ENCODE results near the gene ZBTB7B.
A peak's percentile ranks its signal among the peaks of the same experiment; 100 is the strongest.

The ZBTB7B gene

DNA sequence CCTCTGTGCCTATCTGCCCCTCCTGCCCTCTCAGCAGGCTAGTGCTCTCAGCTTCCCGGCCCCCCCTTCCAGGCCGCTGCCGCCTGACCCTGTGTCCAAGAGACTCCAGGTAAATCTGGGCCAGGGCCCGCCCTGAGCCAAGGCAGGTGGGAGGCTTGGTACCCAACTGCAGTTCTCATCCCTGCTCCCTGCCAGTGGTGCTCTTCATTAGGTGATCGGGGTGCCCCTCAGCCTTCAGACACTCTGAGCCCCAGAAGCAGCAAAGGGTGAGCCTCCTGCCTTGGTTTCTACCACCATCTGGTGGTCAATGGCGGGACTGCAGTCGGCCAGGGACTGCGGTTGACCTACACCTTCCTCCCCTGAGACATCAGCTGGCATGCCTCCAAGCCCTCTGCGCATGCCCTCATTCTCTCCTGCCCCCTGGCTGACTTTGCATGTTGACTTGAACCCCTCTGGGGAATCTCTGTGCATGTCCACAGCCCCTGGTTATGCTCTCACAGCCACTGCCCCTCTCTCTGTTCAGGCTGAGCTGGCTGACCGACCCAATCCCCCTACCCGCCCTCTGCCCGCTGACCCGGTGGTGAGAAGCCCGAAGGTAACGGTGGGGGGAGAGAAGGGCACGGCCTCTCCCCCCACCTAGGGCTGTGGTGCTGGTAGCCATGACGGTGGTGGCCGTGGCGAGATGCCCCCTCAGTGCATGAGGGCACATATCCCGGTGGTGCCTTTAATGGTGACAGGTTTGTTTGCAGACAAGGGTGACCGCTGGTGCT is 59.0 kb downstream of the ZBTB7B start:
- DNase-seq (ENCODE audit: low spot score) = peak; percentile 85

DNA sequence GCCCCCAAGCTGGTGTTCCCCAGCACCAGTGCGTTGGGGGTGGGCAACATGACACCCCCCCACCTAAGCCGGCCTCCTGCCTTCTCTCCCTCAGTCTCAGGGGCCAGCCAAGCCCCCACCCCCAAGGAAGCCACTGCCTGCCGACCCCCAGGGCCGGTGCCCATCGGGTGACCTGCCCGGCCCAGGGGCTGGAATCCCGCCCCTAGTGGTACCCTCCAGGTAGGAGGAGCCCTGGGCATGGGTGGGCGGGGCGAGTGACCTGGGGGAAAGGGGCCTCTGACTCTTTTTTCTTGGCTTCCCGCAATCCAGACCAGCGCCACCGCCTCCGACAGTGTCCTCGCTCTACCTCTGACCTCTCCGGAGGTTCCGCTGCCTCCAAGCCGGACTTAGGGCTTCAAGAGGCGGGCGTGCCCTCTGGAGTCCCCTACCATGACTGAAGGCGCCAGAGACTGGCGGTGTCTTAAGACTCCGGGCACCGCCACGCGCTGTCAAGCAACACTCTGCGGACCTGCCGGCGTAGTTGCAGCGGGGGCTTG is 59.6 kb downstream of the ZBTB7B start:
- DNase-seq (ENCODE audit: low spot score) = no peak

DNA sequence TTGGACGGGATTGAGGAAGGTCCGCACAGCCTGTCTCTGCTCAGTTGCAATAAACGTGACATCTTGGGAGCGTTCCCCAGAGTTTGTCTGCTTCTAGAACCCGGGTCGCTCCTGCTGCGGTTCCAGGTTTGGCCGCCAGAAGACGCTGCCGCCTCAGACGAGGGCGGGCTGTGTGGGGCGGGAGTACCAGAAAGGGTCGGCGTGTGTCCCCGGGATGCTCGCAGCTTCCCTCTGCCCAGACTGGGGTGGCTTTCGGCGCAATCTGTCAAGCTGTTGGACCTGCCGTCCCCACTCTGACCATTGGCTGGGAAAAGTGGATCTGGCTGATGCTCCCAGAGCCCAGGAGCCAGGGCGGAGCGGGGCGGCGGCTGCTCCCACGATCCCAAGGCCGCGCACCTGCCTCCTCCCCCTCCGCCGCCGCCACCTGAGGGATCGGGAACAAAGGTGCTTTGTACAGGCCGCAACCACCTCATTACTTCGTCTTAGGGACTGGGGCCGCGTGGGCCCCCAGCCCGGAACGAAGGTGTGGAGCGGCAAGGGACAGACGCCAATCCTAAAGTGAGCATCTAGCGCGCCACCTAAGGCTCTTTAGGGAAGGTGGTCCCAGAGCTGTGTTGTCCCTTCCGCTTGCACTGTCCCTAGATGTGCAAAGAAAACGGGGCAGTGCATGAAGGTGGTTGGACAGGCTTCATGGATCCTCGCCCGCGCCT is 60.3 kb downstream of the ZBTB7B start:
- peak; percentile 77 for DNase-seq (ENCODE audit: low spot score)

DNA sequence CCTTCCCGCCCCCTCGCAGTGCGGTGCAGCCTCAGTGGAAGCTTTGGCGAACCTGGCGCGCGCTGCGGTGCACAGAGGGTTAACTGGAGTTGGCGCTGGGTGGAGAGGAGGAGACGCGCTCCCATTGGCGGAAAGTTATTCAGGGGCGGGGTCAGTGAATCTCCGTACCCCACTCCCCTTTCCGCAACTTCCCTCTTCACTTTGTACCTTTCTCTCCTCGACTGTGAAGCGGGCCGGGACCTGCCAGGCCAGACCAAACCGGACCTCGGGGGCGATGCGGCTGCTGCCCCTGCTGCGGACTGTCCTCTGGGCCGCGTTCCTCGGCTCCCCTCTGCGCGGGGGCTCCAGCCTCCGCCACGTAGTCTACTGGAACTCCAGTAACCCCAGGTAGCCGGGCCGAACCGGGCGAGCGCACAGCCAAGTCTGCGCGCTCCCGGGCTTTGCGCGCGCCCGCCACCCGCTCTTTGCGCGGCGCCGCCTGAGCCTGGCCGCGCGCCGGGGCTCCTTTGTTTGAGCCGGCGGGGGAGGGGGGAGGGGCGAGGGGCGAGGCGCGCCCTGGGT is 61.0 kb downstream of the ZBTB7B start, which contains the start of gene EFNA4:
EFNA4 (plus strand) TSS at position 191 of the 561 bp plus-strand sequence; CDS start at position 275, 84 bp downstream.
- peak; percentile 97 for DNase-seq (ENCODE audit: low spot score)

DNA sequence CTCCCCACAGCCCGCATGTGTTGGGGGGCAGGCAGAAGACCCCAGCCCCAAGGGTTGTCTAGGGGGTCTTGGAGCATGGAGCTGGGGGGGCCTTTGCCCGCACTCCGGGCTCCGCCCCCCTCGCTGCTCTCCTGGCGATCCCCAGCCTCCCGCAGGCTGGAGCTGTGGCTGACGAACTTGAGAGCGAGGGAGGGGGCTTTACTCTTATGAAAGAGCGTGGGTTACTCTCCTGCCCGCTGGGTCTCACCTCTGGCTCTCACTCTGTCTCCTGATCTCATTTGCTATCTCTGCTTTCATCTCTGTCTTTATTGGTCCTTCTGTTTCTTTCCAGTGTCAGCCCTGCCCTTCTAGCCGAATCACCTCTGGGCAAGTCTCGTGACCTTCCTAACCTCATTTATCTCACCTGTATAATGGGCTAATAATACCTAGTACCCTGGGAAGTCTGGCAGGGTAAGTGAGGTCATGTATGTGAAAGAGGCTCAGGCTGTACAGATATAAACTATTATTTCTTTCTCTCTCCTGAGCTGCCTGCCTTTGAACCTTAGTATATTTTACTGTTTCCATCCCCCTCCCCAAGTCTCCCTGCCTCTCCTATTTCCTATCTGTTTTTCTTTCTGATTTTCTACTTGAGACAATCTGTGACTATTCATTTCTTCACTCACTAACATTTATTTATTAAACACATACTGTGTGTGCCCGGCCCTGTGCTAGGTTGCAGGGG is 61.7 kb downstream of the ZBTB7B start:
- peak; percentile 57 for DNase-seq (ENCODE audit: low spot score)

DNA sequence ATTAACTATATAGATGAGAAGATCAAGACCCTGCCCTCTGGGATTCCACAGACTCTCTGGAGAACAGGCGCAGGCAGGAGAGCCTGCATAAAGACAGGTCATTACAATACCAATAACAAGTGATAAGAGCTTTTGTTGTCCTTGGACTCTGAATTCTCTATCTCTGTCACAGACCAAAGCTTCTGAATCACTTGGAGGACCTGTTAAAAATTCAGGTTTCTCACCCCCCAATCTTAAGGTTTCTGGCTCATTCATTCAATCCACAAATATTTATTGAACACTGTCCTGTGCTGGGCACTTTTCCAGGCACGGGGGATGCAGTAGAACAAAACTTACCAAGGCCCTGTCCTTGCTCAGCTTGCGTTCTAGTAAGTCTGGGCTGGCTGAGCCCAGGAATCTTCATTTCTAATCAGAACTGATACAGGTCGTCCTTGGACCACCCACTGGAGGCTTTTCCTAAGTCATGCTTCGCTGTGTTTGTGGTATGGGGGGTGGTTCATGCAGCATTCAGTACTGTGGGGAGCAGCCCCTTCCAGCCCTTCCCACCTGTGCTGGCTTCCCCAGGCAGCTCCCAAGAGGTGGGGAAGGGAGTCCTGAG is 62.3 kb downstream of the ZBTB7B start:
- DNase-seq (ENCODE audit: low spot score) = no peak

DNA sequence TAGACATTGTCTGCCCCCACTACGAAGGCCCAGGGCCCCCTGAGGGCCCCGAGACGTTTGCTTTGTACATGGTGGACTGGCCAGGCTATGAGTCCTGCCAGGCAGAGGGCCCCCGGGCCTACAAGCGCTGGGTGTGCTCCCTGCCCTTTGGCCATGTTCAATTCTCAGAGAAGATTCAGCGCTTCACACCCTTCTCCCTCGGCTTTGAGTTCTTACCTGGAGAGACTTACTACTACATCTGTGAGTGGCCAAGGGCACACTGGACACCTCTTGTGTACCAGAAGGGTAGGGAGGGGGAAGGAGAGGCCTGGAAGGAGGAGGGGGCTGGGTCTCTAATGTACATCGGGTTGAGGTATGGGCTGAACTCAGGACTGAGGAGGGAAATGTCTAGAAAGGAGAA is 64.2 kb downstream of the ZBTB7B start:
- no peak for DNase-seq (ENCODE audit: low spot score)
